T-helper 1 cell treated with Interleukin-12 subunit alpha and Interleukin-12 subunit beta and Interleukin-4 antibody, amounts not matched to agents 30 μg/mL and 1 μg/mL, for 36 hours (primary cell): Measurements from ENCODE around the gene TAS2R16.
"Not testable (repeated sequence)": the region's sequence is repeated elsewhere in the genome, so short reads cannot be mapped to it uniquely, and the experiment has no call there.

Source experiments
- H3K27ac Mint-ChIP-seq: one replicate; pipeline ENCODE4 v1.8.0; 2021; ENCODE audit warnings: mild to moderate bottlenecking, mixed read lengths
- H3K27me3 Mint-ChIP-seq: one replicate; pipeline ENCODE4 v1.8.0; 2021; ENCODE audit warnings: low read depth, mixed read lengths
- H3K36me3 Mint-ChIP-seq: one replicate; pipeline ENCODE4 v1.8.0; 2021; ENCODE audit warnings: low read depth, mixed read lengths
- H3K4me1 Mint-ChIP-seq: one replicate; pipeline ENCODE4 v1.8.0; 2021; ENCODE audit warnings: low read depth, mixed read lengths
- H3K4me3 Mint-ChIP-seq: one replicate; pipeline ENCODE4 v1.8.0; 2021; ENCODE audit warnings: mild to moderate bottlenecking, moderate library complexity, mixed read lengths
- H3K9me3 Mint-ChIP-seq: one replicate; pipeline ENCODE4 v1.8.0; 2021; ENCODE audit warnings: mixed read lengths

The TAS2R16 gene

DNA sequence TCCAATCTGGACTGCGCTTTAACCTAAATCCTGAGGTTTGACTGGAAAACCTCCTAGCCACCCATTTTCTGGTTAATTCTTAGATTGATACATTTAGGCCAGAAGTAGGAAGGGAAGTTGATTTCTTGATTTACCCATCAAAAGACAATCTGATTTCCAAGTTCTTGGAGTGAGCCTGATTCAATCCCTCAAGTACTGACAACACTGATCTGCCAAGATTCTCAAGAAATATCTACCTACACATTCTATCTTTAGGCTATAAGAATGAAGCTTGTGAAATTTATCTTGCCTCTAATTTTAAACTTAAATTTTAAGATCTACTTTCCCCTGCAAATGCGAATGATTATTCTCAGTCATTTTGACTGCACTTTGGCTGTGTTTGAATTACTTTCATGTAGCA, 5.9 kb downstream of the TAS2R16 start:
- Mint-ChIP-seq H3K27ac (no peak overlapping the region), H3K36me3 (no peaks in the 10 kb centered on the region), H3K4me3 (no peak overlapping the region), H3K4me1 (no peaks in the 10 kb centered on the region), H3K27me3 (no peaks in the 10 kb centered on the region), H3K9me3 (no peaks in the 10 kb centered on the region)

DNA sequence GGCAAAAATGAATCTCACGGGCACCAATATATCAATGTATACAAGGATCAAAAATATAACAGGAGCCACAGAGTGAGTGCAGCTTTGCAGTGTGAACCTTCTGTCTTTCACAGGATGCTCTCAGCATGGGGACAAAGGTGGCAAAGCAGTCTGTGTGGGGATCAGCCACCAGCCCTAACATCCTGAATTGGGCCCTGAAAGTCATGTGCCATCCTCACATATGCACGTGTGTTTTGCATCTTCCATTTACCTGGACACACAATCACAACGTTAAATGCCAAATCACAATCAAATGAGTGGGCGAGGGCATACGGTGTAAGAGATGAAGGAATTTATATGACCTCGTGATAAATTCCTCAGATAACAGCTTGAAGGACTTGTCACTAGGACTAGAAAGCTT, 6.5 kb downstream of the TAS2R16 start:
- H3K4me3 Mint-ChIP-seq = no peak overlapping the region
- no peaks in the 10 kb centered on the region for H3K36me3 Mint-ChIP-seq
- H3K4me1 Mint-ChIP-seq = no peaks in the 10 kb centered on the region
- H3K27ac Mint-ChIP-seq = no peak overlapping the region
- H3K9me3 Mint-ChIP-seq = no peaks in the 10 kb centered on the region
- H3K27me3 Mint-ChIP-seq = no peaks in the 10 kb centered on the region

DNA sequence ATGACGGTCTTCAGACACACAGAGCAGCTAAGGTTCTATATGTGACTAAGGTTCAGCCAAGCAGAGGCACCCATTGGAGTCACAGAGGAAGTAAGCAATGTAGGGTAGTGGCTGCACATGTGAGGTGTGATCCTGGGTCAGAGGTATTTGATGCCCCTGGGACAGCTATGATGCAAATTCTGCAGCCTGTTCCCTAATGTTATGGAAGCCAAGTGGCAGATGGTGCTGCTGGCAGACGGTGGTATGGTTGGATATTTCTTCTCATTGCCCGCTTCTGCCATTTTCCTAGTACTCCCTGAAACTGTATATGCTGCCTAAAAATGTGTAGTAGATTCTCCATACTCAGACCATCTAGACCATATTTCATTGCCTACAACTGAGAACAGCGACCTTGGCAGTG, 7.2 kb downstream of the TAS2R16 start:
- no peaks in the 10 kb centered on the region for H3K36me3 Mint-ChIP-seq

DNA sequence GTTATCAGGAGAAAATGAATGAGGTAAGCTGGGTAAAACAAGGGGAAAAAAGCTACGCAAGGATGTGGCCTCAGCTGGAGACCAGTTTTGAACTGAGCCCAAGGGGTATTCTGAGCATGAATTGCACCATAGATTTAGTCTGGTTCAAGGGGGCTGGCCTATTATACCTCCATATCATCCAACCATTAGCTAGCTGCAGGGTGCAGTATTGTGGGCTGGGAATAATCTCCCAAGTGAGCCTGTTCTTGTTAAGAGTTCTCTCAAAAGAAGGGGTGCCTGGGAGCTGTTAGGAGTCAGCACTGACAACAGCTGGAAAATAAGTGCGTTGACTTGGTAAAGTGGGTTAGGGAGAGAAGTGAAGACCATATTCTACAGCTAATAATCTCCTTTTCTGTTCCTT, 8.0 kb downstream of the TAS2R16 start:
- no peak overlapping the region for H3K4me3 Mint-ChIP-seq
- no peaks in the 10 kb centered on the region for H3K4me1 Mint-ChIP-seq
- H3K9me3 Mint-ChIP-seq = no peaks in the 10 kb centered on the region

More for the DNA sequence above, 7.2 kb downstream of the TAS2R16 start:
- Mint-ChIP-seq H3K4me3 (no peak overlapping the region), H3K4me1 (no peaks in the 10 kb centered on the region), H3K27ac (no peak overlapping the region), H3K9me3 (no peaks in the 10 kb centered on the region), H3K27me3 (no peaks in the 10 kb centered on the region)

DNA sequence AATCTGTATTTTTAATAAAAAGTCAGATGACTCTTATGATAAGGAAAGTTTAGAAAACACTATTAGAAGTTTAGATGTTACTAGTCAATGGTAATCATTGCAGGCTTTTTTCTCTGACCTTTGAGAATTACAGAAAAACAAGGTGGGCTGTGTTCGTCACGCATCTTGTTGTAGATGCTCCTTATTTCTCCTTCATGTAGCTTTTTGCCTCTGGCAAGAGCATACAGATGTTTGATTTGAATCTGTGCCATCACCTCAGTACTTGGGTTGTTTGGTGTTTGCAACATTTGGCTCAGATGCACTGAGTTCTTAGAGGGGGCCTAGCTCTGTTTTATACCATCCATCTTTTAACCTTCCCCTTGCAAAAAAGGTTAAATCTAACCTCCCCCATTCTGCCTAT, 11.5 kb downstream of the TAS2R16 start:
- no peak overlapping the region for H3K27ac Mint-ChIP-seq
- no peaks in the 10 kb centered on the region for H3K4me1 Mint-ChIP-seq
- no peaks in the 10 kb centered on the region for H3K27me3 Mint-ChIP-seq
- no peak overlapping the region for H3K4me3 Mint-ChIP-seq
- no peaks in the 10 kb centered on the region for H3K36me3 Mint-ChIP-seq
- H3K9me3 Mint-ChIP-seq = no peaks in the 10 kb centered on the region

More for the DNA sequence above, 8.0 kb downstream of the TAS2R16 start:
- H3K36me3 Mint-ChIP-seq = no peaks in the 10 kb centered on the region
- H3K27me3 Mint-ChIP-seq = no peaks in the 10 kb centered on the region
- no peak overlapping the region for H3K27ac Mint-ChIP-seq

DNA sequence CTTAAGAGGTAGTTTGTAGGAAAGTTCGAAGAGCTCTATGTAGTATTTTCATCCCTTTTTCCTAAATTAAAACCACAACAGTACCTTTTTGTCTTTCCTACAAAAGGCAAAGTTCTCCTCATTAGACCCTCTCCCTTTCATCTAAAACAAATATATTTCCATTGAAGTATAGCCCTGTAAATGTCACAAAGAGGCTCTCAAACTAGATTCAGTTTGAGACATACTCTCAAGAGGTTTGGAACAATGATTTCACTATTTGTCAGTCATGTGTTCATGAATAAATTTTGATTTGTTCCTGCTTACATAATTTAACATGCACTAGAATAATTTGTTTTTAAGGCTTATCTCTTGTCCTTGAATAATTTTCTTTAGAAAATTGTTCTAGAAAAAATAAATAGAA, 12.2 kb downstream of the TAS2R16 start:
- H3K27ac Mint-ChIP-seq = no peak overlapping the region
- H3K36me3 Mint-ChIP-seq = no peaks in the 10 kb centered on the region
- no peaks in the 10 kb centered on the region for H3K4me1 Mint-ChIP-seq
- no peaks in the 10 kb centered on the region for H3K27me3 Mint-ChIP-seq
- H3K9me3 Mint-ChIP-seq = no peaks in the 10 kb centered on the region
- H3K4me3 Mint-ChIP-seq = no peak overlapping the region

DNA sequence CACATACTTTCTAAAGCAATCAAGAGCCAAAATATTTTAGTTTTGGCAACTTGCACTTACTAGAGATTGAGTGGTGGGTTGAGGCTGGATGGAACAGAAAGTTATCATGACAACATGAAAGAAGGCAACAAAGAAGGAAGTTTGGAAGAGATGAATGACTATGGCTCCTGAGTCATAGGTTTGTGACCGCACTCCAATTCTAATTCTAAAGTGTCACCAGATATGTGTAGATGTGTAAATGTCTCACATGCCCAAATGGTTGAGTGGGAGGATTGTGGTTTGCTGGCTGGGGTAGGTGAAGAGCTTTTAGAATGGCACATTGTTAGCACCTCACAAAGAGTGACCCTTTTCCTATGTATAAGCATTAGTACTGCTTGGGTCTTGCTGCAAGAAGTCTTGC, 20.2 kb downstream of the TAS2R16 start:
- no peak overlapping the region for H3K4me3 Mint-ChIP-seq
- H3K36me3 Mint-ChIP-seq = no peaks in the 10 kb centered on the region
- H3K9me3 Mint-ChIP-seq = peaks cover 4% of the 10 kb centered on the region
- no peaks in the 10 kb centered on the region for H3K27me3 Mint-ChIP-seq
- H3K4me1 Mint-ChIP-seq = no peaks in the 10 kb centered on the region
- H3K27ac Mint-ChIP-seq = no peak overlapping the region

DNA sequence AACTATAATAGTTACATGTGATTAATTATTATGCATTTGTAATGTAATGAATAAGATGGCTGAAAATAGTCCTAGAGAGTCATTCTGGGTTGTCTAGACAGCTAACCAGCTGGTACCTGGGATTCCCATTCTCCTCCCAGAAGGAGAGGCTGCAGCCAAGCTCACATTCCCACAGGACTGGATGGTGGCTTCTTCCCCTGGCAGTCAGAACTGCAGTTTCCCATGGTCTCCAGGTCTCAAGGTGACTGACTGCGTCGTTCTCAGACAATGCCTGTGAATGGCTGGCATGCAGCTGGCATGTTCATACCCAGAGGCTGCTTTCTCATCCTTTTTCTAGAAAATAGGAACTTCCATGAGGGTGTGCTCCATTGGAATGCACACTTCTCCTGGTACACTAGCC, 21.3 kb downstream of the TAS2R16 start:
- H3K9me3 Mint-ChIP-seq = peaks cover 4% of the 10 kb centered on the region
- no peak overlapping the region for H3K27ac Mint-ChIP-seq
- no peak overlapping the region for H3K4me3 Mint-ChIP-seq
- no peaks in the 10 kb centered on the region for H3K36me3 Mint-ChIP-seq
- H3K27me3 Mint-ChIP-seq = no peaks in the 10 kb centered on the region
- no peaks in the 10 kb centered on the region for H3K4me1 Mint-ChIP-seq

DNA sequence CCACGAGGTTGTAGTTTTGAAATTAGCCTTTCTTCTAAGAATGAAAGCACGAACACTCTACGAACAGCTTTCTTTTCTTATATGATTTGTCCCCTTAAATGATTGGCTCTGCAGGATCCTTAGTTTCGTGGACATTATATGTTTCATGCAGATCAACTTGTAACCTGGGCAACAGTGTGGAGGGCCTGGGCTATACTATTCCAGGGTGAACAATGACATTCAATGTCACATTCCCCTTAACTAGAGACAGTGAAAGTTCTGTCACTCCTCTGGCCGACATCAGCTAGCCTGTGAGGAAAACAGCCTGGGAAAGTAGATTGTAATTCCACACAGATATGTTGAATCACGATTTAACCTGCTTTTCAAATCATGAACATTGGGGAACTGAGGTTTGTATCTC, 23.4 kb downstream of the TAS2R16 start:
- Mint-ChIP-seq H3K36me3 (no peaks in the 10 kb centered on the region), H3K9me3 (peaks cover 4% of the 10 kb centered on the region), H3K4me1 (no peaks in the 10 kb centered on the region)

DNA sequence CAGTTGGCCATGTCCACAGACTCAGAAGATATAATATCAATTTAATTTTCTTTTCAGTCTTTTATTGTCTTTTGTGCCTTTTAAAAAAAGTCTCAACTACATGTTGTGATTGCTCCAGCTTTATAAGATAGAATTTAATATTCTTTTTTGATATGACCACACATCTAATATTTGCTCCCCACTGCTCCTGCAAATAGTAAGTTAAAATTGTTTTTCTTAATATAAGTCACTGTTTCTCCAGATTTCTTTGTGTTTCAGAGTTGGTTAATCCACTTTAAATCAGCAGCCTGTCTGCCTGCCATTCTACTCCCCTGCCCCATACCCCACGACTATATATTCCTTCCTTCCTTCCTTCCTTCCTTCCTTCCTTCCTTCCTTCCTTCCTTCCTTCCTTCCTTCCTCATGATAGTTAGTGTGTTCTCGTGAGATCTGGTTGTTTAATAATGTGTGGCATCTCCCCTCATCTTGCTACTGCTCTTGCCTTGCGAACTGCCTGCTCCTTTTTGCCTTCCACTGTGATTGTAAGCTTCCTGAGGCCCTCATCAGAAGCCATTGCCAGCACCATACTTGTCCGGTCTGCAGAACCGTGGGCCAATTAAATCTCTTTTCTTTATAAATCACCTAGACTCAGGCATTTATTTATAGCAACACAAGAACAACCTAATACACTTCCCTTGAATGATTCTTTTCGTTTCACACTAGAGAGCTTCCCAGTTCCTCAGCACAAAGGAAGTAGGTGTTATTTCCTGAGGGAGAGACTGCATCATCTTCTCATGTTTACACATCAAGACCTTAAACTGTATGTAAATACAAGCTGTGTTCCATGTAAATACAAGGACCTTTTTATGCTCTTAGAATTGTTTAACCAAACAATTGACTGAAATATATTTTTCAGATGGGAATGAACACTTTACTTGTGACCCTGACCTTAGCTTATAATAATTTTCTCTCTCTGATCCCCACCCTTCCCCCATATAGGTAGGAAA, 24.5 kb downstream of the TAS2R16 start:
- no peaks in the 10 kb centered on the region for H3K36me3 Mint-ChIP-seq
- no peak overlapping the region for H3K4me3 Mint-ChIP-seq
- no peaks in the 10 kb centered on the region for H3K27me3 Mint-ChIP-seq

More for the DNA sequence above, 23.4 kb downstream of the TAS2R16 start:
- Mint-ChIP-seq H3K27me3 (no peaks in the 10 kb centered on the region), H3K4me3 (no peak overlapping the region), H3K27ac (no peak overlapping the region)

DNA sequence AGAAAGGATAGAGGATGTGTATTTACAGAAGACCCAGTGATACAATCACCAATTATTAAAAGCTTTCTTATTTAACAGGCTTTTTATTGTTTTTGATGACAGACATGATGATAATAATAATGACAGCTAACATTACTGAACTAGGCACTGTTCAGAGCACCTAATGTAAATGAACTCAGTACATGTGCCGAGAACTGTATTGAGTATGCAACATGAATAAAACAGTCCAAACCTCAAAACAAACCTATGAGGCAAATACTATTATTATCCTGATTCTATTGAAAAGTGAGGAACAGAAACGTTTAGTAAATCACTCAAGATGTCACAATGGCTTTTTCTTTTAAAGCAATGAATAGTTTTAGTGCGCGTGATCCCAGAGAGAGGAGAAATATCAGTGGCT, 27.1 kb downstream of the TAS2R16 start:
- Mint-ChIP-seq H3K4me1 (no peaks in the 10 kb centered on the region), H3K4me3 (no peak overlapping the region), H3K27ac (no peak overlapping the region), H3K36me3 (no peaks in the 10 kb centered on the region), H3K9me3 (no peaks in the 10 kb centered on the region), H3K27me3 (no peaks in the 10 kb centered on the region)

More for the DNA sequence above, 24.5 kb downstream of the TAS2R16 start:
- no peak overlapping the region for H3K27ac Mint-ChIP-seq
- peaks cover 4% of the 10 kb centered on the region for H3K9me3 Mint-ChIP-seq
- no peaks in the 10 kb centered on the region for H3K4me1 Mint-ChIP-seq

DNA sequence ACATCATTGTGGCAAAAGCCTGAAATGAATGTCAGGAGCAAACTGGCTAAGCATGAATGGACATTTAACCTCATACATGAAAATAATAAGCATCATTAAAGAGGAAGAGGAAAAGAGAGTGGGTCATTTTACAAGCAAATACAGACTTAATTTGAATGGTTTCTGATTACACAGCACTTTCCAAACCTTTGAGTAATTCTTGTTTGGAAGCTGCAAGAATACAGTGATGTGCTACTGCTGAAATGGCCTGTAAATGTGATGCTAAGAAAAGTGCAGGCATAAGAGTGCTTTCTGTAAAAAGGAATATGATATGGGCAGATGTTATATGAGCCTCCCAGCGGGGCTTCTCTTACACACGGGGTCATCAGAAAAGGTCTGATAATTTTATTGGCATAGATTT, 30.2 kb downstream of the TAS2R16 start:
- Mint-ChIP-seq H3K4me1 (no peaks in the 10 kb centered on the region), H3K36me3 (no peaks in the 10 kb centered on the region), H3K27me3 (no peaks in the 10 kb centered on the region), H3K9me3 (peaks cover 4% of the 10 kb centered on the region), H3K4me3 (no peak overlapping the region), H3K27ac (no peak overlapping the region)

DNA sequence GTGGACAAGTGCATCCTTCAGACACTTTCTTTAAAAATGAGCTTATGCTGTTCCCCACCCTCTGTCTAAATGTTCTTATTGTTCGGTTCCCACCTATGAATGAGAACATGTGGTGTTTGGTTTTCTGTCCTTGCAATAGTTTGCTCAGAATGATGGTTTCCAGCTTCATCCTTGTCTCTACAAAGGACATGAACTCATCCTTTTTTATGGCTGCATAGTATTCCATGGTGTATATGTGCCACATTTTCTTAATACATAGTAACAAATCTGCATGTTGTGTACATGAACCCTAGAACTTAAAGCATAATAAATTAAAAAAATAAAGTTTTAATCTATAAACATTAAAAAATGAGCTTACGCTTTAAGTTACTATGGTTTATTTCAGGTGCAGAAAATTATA, 41.8 kb downstream of the TAS2R16 start:
- not testable (repeated sequence) for H3K9me3 Mint-ChIP-seq, H3K27me3 Mint-ChIP-seq, H3K27ac Mint-ChIP-seq, H3K36me3 Mint-ChIP-seq, H3K4me3 Mint-ChIP-seq, H3K4me1 Mint-ChIP-seq

DNA sequence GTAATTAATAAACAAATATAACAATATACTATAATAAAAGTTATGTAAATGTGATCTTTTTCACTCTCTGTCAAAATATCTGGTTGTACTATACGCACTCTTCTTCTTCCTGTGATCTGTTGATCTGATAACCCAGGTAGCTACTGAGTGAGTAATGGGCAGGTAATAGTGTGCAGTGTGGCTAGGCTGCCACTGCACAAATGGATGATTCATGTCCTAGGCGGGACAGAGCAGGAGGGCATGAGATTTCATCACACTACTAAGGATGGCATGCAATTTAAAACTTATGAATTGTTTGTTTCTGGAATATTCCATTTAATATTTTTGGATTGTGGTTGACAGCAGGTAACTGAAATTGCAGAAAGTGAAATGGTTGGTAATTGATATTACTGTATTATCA, 44.5 kb downstream of the TAS2R16 start:
- Mint-ChIP-seq H3K27ac (no peak overlapping the region), H3K9me3 (peaks cover 3% of the 10 kb centered on the region), H3K4me3 (no peak overlapping the region), H3K36me3 (no peaks in the 10 kb centered on the region), H3K27me3 (no peaks in the 10 kb centered on the region), H3K4me1 (no peaks in the 10 kb centered on the region)

DNA sequence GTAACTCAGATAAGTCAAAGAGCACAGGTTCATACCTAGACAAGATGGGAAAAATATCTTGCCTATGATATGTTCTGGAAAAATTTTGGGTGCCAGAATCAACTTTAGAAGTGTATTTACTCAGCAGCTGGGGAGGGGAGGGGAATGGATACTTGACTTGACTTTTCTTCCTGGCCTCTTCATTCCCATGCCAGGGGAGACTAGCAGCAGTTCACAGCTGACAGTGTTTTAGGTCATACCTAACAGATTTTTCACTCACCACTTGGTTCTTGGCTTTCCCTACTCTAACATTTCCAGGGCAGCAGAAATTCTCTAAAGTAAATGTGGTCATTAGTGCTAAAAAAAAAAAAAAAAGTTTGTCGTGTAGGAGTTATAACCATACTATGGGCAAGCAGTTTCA, 46.3 kb downstream of the TAS2R16 start:
- Mint-ChIP-seq H3K27ac (no peak overlapping the region), H3K4me3 (no peak overlapping the region), H3K27me3 (no peaks in the 10 kb centered on the region), H3K4me1 (no peaks in the 10 kb centered on the region), H3K9me3 (no peaks in the 10 kb centered on the region), H3K36me3 (no peaks in the 10 kb centered on the region)
